GM19240 (cell line): ENCODE data around the gene CAMTA2.
A peak's percentile ranks its signal among the peaks of the same experiment; 100 is the strongest.

Experiments
- DNase-seq: peaks from one replicate; pipeline ENCODE4 v3.0.0; 2011; ENCODE audit warnings: low spot score; ENCODE audit not compliant: insufficient read length

CAMTA2 gene

DNA sequence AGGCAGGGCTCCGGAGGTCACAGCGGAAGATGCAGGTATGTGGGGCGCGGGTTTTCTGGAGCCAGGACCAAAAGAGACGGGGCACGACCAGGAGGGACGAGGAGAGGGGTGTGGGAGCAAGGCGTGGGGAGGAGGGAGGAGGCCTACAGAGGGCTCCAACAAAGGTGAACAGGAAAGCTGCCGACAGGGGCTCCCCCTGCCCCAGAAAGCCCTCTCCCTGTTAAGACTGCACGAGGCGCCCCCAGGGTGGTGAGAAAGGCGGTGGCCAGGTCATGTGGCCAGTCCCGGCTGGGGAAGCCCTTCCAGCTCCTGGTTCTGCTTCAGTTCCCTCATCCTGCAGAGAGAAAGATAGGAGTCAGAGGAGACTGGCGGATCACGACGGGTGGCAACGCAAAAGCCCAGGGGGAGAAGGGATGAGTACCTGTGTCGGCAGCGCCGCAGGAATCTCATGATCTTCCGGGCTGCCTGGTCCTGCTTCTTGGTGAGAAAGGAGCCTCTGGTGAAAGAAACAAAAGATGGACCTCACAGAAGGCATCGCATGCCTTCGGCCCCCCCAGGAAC, 18.9 kb downstream of the CAMTA2 start:
- no peak for DNase-seq

DNA sequence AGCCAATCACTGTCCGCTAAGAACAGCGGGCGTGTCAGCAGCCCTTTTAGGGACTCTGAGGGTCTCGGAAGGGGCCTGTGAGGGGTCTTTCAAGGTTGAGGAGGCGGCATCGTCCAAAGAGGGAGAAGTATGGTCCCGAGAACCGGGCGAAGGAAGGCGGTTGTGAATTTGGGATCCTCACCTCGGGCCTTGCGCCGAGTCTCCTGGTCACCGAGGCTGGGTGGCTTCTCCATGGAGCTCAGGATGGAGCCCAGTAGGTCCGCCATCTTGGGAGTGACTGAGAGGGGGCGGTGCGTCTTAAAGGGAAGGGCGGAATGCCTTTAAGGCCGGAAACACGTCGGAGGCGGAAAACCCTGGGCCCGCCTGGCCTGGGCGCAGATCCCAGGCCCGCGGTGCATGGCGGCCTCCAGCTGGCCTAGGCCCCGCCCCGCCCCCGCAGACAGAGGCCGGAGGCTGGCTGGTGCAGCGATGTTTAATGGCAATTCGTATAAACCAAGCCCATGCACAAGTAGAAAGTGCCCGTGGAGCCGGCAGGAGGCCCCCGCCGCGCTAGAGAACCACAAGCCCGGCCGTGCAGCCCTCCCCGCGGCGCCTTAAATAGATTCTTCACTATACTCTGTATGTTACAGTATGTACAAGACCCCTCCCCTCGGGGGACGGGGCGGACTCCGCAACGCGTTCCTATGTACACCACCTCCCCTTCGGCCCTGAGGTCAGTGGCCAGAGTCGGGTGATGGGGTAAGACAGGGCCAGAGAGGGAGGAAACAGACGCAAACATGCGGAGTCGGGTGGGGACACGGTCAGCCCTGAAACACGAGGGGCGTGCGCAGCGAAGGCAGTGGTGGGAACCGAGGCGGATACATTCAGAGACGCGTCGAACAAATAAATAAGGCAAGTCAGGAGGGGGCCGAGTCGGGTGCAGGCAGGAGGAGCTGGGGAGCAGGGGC, 19.7 kb downstream of the CAMTA2 start, which contains the start of gene SPAG7:
Gene SPAG7 (minus strand): TSS at position 279 of the 947 bp plus-strand sequence. CDS start 13 bp downstream, at position 266.
- DNase-seq, result peak; percentile 87

DNA sequence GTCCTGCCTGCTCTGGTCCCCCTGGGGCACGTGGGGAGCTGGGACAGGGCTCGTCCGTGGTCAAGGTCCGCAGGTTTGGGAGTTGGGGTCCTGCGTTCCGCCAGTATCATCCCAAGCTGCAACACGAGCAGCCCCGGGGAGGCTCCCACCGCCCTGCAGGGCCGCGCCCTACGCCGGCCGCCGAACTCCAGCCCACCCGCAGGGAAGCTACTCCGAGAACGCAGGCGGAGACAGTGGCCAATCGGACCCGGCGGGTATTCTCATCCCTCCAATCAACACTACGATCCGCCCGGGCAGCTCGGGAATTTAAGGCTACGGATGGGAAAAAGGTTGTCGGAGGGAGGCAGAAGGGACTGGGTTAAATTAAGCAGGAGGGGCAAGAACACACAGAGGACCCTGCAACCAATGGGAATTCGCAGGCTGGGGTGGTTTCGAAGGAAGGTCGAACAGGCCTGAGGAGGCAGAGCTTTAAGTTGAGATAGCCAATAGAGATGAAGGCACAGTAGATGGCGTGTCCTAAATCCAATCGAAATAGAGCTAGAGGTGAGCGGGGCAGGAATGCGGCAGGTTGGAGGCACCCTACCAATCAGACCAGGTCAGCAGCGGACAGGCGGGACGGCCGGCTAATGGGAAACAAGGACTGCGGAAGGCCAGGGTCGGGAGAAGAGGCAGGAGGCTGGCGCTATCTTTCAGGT, 20.5 kb downstream of the CAMTA2 start:
- DNase-seq, result peak; percentile 93

DNA sequence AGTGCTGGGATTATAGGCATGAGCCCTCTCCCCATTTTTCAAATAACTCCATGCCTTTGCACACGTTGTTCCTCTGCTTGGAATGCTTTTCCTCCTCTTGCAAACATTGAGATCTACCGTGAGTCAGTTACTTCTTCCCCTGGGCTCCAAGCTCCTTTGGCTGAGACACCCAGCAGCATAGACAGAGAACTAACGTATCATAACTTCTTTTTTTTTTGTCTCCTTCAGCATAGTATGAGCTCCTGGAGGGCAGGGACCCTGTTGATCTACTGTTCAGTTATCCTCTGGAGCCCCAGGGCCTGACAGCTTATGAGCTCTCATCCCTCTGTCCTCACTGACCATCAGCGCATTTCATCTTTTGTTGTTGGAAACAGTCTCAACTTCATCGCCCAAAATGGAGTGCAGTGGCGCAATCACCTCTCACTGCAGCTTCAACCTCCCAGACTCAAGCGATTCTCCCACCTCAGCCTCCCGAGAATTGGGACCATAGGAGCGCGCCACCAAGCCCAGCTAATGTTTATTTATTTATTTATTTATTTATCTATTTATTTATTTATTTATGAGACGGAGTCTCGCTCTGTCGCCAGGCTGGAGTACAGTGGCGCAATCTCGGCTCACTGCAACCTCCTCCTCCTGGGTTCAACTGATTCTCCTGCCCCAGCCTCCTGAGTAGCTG, 22.0 kb downstream of the CAMTA2 start:
- no peak for DNase-seq

DNA sequence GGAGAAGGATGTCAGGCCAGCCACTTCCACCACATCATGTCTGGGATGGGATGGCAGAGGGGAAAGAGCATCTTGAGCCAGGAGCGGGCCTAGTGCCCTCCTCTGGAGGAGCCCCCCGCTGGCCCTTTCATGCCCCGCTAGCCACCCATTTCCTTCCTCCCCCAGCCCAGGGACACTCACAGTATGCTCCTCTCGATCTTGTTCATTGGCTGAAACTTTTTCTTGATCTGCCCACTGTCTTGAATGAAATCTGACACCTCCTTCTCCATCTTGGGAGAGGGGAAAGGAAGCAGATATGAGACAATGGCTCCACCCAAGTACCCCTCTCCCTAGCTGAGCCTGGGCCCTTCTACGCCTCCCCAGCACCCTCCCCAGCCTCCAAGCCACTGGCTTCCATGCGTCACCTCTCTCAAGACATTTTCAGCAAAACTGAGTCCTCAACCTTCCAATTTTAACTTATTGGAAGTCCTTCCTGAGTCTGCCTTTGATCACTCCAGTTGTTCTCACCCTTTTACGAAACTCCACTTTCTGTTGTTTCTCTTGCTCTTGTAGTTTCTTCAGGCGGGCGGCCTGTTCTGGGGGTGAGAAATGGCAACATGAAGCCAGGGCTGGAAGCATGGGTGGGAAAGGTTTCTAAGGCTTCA, 27.1 kb downstream of the CAMTA2 start:
- no peak for DNase-seq

DNA sequence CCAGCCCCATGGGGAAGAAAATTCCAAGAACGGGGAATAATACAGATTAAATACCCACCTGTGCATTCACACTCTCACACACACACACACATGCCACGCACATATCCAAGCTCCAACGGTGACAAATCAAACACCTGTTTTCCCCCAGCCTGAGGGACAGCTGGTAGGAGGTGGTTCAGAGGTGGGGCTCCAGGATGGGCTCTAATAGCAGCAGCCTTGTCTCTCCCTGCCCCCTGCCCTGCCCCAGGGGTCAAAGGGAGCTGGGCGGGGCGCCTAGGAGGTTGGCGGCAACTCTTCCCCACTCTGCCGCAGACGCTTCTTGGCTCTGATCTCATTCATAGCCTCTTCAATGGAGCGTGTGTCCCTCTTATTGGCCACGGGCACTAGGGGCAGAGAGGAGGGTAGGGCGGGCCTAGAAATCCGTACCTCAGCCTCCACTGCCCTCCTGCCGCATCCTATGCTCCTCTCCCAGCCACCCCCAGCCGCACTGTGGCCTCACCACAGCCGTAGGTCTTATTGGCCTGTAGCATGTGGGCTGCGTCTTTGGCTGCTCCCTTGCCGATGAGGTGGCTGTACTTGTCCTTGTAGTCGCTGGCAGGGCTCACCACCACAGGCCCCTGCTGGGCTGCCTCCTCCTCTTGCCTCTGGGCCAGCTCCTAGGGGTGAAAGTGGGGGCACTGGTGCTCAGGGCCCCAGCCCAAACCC, 28.1 kb downstream of the CAMTA2 start:
- no peak for DNase-seq

DNA sequence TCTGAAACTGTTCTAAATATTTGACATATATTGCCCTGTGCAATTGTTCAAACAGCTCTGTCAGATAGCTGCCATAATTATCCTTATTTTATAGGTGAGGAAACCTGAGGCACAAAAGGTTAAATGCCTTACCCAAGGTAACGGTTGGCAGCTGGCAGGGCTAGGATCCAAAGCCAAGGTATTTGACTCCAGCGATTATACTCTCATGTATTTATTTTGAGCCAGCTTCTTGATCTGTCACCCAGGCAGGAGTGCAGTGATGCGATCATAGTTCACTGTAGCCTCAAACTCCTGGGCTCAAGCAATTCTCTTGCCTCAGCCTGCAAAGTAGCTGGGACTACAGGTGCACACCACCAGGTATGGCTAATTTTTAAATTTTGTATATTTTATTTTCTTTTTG, 29.4 kb downstream of the CAMTA2 start:
- no peak for DNase-seq

DNA sequence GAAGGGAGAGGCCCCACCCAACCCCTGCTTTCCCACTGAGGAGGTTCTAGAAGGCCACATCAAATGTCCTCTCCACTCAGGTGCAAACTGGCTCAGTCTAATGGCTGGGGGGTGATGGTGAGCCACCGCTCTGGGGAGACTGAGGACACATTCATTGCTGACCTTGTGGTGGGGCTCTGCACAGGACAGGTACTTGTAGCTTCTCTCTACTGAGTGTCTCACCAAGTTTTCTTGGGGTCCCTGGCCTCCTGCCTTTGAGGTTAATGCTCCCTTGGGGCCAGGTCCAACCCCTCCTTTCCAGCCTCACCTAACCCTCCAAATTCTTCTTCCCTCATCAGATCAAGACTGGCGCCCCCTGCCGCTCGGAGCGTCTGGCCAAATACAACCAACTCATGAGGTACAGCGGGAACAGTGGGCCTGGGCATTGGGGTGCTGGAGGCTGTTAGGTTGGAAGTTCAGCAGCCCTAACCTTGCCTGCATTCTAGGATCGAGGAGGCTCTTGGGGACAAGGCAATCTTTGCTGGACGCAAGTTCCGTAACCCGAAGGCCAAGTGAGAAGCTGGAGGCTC, 30.9 kb downstream of the CAMTA2 start:
- no peak for DNase-seq

DNA sequence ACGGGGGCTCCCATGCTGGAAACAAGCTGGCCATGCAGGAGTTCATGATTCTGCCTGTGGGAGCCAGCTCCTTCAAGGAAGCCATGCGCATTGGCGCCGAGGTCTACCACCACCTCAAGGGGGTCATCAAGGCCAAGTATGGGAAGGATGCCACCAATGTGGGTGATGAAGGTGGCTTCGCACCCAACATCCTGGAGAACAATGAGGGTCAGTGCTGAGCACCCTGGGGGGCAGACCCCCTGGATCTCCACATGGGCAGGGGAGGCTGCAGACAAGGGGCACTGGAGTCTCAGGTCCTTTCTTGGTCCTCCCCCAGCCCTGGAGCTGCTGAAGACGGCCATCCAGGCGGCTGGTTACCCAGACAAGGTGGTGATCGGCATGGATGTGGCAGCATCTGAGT, 32.4 kb downstream of the CAMTA2 start:
- DNase-seq, result no peak

DNA sequence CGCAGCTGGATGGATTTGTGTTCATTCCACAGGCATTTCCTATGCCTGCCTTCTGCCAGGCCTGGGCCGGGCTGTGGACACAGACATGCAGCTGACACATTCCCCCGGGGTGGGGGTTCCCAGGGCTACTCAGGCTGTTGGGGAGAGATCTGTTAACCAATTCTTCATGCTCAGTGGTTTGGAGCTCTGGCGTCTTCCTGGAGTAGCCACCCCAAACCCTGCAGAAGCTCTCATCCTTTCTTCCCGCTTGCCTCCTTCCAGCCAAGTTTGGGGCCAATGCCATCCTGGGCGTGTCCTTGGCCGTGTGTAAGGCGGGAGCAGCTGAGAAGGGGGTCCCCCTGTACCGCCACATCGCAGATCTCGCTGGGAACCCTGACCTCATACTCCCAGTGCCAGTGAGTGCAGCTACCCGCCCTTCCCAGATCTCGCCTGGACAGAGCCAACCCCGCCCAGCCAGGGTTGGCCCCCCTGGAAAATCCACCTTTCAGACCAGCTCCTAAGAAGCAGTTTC, 34.0 kb downstream of the CAMTA2 start:
- no peak for DNase-seq

DNA sequence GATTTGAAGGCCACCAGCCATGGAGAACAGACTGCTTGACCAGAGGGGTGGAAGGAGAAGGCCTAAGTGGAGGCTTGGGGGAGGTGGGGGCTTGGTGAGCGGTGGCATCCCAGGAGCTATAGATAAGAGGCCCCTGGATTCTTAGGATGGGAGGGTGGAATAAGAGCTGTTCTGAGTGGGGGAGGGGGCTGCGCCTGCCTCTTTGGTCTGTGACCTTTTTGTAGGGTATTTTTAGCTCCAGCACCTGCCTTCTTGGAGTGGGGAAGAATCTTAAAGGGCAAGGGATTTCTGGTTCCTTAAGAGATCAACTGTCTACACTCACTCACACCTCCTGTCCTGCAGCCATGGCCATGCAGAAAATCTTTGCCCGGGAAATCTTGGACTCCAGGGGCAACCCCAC, 36.0 kb downstream of the CAMTA2 start:
- DNase-seq, result no peak

DNA sequence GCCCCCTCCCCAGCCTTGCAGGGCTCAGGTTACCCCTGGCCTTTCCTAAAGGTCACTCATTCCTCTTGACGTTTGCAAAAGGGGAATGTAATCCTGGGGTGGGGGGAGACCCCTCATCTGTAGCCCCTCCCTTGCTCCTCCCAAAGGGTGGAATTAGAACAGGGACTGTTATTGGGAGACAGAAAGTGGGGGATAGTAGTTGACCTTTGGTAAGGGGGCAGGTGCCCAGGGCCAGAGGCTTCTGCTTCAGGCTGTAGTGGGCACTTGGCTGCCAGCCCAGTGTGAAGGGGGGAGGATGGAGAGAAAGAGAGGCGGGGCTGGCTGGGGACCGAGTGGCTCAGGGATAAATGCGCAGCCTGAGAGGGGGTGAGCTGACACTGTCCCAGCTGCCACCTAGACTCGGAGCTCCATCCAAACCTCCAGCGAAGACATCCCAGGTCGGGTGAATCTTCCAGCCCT, 36.7 kb downstream of the CAMTA2 start, which contains the start of gene ENO3:
Gene ENO3 (plus strand): TSS at position 374 of the 459 bp plus-strand sequence. CDS start 711 bp downstream, outside the sequence.
- DNase-seq, result no peak

DNA sequence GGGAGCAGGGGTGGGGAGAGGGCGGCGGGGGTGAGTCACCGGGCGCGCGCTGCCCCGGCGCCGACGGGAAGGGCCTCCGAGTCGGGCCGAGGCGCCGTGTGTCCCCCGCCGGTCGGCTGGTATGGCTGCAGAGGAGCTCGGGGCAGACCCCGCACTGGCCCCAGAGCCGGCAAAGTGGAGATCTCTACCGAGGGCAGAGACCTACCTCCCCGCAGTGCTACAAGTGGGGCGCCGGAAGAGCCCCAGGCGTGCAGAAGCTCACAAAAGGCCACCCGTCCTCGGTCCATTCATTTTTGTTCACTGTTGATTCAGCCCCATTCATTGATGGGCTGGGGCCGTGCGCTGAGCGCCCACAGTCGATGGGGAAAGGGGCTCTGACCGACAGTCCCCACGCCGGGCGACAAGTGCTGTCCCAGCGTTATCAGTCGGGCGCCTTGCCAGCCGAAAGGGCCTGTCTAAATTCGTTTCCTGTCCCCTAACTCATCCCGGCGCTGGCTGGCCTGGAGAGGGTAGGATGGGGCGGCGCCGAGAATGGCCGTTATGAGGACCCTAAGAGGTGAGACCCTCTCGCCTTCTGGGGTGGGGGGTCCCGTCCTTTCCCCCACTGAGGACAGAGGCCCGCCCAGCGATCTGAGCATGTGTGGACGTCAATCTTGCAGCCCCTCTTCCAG, 37.3 kb downstream of the CAMTA2 start:
- peak; percentile 34 for DNase-seq

DNA sequence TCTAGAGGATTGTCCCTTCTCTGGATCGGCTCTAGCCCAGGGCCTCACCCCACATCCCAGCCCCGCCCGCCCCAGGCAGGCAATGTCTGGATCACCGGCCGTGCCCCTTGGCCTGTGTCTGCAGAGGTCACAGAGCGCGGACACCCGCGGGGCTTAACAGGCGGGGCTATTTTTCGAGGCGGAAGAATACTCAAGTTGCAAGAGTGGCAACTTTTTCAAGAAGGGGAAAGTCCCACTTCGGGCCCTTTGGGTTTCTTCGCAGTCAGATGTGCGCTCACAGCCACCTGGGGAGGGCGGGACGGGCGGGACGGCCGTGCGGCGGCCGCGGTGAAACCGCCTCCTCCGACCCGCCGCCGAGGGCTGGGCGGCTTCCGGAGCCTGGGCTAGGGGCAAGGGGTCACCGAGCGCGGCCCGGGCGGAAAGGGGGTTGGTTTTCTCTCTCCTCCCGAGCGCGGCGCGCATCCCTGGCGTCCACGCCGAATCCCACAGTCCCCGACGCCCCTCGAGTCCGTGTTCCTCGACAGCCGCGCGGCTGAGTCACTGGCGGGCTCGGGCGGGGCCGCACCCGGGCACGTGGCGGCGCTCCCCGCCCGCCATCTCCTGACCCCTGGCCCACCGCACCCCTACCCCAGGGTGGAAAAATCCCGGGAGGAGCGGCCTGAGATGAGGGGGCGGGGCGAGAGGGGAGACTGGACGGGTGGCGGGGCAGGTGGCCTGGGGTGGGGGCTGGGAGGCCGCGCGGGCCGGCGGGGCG, 38.0 kb downstream of the CAMTA2 start:
- DNase-seq, result peak; percentile 68

DNA sequence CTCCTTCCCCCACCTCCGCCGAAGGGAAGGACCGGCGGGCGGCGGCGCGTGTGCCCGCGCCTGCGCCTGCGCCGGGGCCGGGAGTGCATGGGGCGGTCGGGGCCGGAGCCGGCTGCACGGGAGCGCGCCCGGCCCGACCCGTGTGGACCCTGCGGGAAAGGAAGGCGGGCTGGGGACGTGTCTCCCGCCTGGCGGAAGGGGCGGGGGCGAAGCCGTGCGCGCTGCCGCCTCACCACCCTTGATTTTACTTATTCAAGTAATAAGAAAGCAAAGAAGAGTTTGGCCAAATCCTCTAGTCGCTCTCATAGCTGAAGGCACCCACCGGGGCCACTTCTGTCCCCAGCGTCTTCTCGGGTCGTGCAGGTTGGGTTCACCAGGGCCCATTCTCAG, 38.5 kb downstream of the CAMTA2 start:
- DNase-seq, result peak; percentile 70

DNA sequence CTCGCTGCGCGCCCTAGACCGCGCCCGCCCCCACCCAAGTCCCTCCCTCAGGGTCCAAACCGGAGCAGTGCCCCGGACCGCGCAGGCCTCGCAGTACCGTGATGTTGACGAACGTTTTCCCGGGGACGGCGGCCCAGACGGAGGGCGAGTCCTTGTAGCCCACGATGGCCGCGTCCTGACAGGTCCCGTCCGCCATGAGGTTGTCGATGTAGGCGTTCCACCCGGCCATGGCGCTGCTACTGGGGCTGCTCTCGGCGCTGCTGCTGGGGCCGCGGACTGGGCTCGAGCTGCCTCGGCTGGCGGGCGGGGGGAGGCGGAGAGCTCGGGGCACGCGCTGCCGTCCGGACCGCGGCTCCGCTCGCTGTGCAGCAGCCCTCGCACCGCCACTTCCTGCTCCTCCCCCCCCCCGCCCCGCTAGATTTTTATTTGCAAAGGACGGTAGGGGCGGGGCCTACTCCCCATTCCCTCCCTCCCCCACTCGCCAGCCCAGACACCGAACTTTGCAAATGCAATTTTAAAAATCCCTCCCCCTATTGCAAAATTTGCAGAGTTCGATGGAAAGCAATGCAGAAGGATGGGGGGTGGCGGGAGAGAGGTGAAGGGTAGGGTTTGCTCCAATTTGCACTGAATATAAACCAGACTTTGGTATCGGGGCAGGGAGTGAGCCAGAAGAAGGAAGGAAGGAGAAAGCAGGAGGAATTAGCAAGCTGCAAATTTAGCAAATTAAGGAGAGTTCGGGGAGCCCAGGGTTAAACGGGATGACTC, 39.1 kb downstream of the CAMTA2 start, which contains the start of gene PFN1:
Gene PFN1 (minus strand): TSS at position 365 of the 765 bp plus-strand sequence. CDS start 136 bp downstream, at position 229.
- DNase-seq, result peak; percentile 45

DNA sequence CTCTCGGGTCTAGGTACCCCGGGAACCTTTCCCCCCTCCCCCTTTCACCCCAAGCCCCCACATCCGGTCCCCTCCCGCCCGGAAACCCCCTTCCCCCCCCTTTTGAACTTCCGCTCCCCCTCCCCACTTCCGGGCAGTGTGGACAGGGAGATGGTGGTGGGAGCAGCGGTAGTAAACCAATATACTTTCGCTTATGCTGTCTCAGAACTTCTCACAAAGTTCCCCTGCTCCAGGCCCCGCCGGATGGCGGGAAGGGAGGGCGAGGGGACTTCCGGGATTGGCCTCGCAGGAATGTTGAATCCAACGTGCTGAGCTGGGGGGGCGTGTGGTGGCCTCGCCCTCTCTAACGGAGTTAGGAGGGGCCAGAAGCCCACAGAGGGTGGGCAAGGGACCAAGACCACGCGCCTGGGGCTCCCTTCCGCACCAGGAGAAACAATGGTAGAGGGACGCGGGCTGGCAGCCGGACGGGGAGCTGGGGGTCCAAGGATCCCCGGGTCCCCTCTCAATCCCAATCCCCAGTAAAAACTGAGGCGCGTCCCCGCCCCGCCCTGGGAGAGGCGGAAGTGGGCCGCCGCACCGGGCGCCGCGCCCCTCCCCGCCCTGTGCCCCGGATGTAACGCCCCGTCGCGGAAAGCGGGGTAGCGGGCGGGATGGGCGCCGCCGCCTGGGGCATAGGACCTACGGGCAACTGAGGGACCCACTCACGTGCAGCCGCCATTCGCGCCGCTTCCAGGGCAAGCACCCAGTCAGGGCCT, 39.9 kb downstream of the CAMTA2 start:
- DNase-seq, result peak; percentile 36
